ENCODE data around the gene WBP2.
"Not testable (repeated sequence)": the region's sequence is repeated elsewhere in the genome, so short reads cannot be mapped to it uniquely, and the experiment has no call there.

Gene WBP2

DNA sequence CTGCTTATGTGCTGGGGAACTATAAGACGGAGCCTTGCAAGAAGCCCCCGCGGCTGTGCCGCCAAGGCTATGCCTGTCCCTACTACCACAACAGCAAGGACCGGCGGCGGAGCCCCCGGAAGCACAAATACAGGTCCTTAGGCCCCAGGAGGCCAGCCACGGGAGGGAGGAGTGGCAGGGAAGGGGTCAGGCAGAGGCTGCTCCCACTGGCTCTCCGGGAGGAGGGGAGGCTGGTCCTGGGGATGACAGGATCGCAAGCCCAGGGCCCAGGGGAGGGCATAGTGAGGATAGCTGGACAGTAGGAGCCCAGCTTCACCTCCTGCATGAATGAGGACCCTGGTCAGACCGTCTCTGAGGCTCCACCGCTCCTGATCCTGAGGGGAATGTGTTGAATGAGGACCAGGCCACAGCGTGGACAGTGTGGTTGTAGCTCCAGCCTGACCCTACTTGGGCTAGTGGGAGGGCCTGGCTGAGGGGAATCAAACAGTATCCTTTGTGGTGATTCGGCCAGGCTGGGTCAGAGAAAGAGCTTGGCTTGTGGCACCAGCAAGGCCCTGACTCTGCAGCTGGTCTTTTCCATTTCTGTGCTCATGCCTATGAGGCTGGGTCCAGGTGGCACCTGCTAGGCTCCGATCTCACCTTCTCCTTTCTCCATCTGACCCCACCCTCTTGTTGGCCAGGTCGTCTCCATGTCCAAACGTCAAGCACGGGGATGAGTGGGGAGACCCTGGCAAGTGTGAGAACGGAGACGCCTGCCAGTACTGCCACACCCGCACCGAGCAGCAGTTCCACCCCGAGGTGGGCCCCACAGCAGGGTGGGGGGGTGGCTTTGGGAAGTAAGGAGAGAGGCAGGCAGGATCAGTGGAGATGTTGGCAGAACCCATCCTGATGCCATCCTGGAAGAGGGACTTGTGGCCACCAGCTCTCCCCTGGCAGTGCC is 41.8 kb downstream of the WBP2 start:
- no peak for DNase-seq (ENCODE audit: low read depth)

- no peak for DNase-seq (ENCODE audit: low read depth)
These were observed 42.8 kb downstream of the WBP2 start for GRCh38 chr17:75812096-75813013.

- no peak for DNase-seq (ENCODE audit: low read depth)
These were observed 44.0 kb downstream of the WBP2 start for GRCh38 chr17:75811174-75811573.

- DNase-seq (ENCODE audit: low read depth): not testable (repeated sequence)
These were observed 44.4 kb downstream of the WBP2 start for GRCh38 chr17:75810756-75811155.

DNA sequence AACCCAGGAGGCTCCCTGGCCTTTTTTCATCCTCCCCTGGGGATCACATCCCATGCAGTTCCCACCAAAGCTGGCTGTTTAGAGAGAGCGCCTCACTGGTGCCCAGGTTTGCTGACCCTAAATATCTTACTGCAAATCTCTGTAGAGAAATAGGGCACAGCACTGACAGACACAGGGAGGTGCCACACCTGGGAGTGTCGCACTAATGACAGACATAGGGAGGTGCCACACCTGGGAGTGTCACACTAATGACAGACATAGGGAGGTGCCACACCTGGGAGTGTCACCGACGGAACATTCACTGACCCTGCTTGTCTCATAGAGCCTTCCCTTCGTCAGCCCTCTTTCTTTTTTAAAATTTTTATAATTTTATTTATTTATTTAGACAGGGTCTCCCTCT is 44.9 kb downstream of the WBP2 start:
- no peak for DNase-seq (ENCODE audit: low read depth)

DNA sequence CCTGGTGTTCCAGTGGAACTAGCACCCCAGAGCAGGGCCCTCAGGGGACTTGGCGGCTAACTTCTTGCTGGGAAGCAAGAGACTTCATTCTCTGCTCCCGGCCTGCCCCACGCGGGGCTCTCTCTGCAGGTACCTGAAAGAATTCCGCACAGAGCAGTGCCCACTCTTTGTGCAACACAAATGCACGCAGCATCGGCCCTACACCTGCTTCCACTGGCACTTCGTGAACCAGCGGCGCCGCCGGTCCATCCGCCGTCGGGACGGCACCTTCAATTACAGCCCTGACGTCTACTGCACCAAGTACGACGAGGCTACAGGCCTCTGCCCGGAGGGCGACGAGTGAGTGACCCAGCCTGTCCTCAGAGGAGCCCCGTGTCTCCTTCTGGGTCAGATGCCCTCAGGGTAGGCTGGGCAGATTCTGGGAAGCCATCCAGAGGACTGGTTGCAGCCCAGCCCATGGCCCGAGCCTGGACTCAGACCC is 45.5 kb downstream of the WBP2 start:
- no peak for DNase-seq (ENCODE audit: low read depth)

GRCh38 chr17:75808905-75809621 is 46.1 kb downstream of the WBP2 start:
- DNase-seq (ENCODE audit: low read depth): no peak

DNA sequence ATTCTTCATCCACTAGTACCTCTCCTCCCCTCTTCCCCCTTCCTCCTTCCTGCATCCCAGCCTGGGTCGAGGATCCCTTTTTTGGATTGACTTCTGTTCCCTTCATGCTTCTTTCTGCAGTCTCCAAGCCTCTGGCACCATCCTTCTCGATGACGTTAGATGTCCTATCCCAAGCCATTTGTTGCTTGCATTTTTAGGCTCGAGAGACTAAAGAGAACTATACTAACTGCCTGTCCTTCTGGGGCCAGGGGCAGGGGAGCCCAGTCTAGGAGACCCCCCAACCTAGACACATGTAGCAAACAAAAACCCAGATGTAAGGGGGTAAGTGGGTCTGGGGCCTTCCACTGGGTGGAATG is 46.6 kb downstream of the WBP2 start:
- no peak for DNase-seq (ENCODE audit: low read depth)

DNA sequence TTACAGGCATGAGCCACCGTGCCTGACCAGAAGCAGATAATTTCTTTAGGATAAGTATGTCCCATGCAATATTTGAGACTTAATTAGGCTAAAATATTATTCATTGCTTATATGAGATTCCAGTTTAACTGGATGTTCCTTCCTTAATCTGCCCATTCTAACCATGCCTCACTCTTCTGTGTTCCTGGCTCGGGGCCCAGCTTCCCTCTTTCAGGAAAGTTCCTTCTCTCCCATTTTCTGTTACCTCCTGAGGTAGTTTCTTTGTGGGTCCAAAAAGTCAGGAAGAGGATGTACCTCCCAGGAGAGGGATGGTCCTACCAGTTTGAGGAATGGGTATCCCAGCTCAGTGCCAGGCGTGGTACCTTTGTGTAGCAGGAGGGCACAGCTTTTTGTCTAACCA is 47.3 kb downstream of the WBP2 start:
- no peak for DNase-seq (ENCODE audit: low read depth)

- DNase-seq (ENCODE audit: low read depth): no peak
These were observed 48.2 kb downstream of the WBP2 start for GRCh38 chr17:75806822-75807500.

DNA sequence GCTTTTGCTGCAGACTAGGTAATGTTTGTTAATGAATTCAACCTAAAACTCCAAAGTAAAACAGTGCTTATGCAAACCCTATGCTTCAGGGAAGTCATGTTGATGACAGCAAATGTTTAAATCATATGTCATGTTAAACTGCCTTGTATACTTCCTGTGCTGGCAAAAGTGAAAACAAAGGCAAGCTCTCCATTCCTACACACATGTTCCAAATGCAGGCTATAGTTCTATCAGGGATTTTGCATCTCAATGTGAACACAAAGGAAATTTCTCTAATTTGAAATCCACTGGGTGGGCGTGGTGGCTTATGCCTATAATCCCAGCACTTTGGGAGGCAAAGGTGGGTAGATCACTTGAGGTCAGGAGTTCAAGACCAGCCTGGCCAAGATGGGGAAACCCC is 51.3 kb downstream of the WBP2 start:
- no peak for DNase-seq (ENCODE audit: low read depth)

DNA sequence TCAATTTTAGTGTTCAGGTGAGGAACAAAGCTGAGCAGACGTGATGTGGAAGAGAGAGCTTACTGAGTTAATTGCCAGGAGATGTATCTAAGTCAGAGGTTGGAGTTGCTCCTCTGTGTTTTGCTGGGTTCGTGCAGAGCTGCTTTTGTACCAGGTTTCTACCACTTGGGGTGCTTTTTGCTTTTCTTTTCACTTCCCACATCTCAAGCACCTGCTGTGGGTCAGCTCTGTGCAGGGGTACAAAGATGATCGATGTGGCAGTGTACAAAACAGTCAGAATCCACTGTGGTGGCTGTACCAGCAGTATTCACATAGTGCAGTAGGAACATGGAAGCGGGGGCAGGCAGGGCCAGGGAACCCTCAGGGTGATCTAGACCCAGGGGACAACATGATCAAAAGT is 55.7 kb downstream of the WBP2 start:
- no peak for DNase-seq (ENCODE audit: low read depth)

- DNase-seq (ENCODE audit: low read depth): no peak
These were observed 59.1 kb downstream of the WBP2 start for GRCh38 chr17:75795820-75796607.

Data from T-helper 22 cell (primary cell).